ENCODE measurements around the gene TMEM269. TPM values are rescaled to one million over a fixed set of nuclear protein-coding genes. Genes with fewer than 3 reads are reported as not detected.

Gene TMEM269
- polyA plus RNA-seq, 1 donor = 0.10 TPM

- Histone ChIP-seq H3K27ac (ENCODE audit: low read length) (no peak overlapping the region), H3K9me3 (ENCODE audit: control insufficient read depth, low read depth, low read length) (no peaks in the 10 kb centered on the region), H3K27me3 (ENCODE audit: control insufficient read depth, insufficient read depth, low read length) (no peaks in the 10 kb centered on the region), H3K4me3 (ENCODE audit: low read length) (no peak overlapping the region), H3K36me3 (ENCODE audit: control insufficient read depth, insufficient read depth, low read length) (peaks cover 38% of the 10 kb centered on the region), H3K4me1 (ENCODE audit: control insufficient read depth, insufficient read depth, low read length) (no peaks in the 10 kb centered on the region)
- DNase-seq = no peak
- 80% methylated on average over 1 of the region's 9 CpGs for WGBS (ENCODE audit: insufficient coverage, low lambda C conversion rate)
Observed at GRCh38 chr1:42759114-42759513, 25.7 kb upstream of the TMEM269 start.

- Histone ChIP-seq H3K4me3 (ENCODE audit: low read length) (no peak overlapping the region), H3K36me3 (ENCODE audit: control insufficient read depth, insufficient read depth, low read length) (peaks cover 17% of the 10 kb centered on the region), H3K27ac (ENCODE audit: low read length) (no peak overlapping the region), H3K4me1 (ENCODE audit: control insufficient read depth, insufficient read depth, low read length) (no peaks in the 10 kb centered on the region), H3K27me3 (ENCODE audit: control insufficient read depth, insufficient read depth, low read length) (no peaks in the 10 kb centered on the region), H3K9me3 (ENCODE audit: control insufficient read depth, low read depth, low read length) (no peaks in the 10 kb centered on the region)
- 100% methylated on average over 1 of the region's 4 CpGs for WGBS (ENCODE audit: insufficient coverage, low lambda C conversion rate)
- no peak for DNase-seq
Observed at GRCh38 chr1:42761567-42761966, 23.2 kb upstream of the TMEM269 start.

GRCh38 chr1:42762269-42762668, 22.5 kb upstream of the TMEM269 start:
- peaks cover 16% of the 10 kb centered on the region for H3K36me3 ChIP-seq (ENCODE audit: control insufficient read depth, insufficient read depth, low read length)
- H3K4me3 ChIP-seq (ENCODE audit: low read length) = no peak overlapping the region
- H3K4me1 ChIP-seq (ENCODE audit: control insufficient read depth, insufficient read depth, low read length) = no peaks in the 10 kb centered on the region
- no CpG with 5 or more reads among the region's 5 CpGs for WGBS (ENCODE audit: insufficient coverage, low lambda C conversion rate)
- DNase-seq = no peak
- H3K27me3 ChIP-seq (ENCODE audit: control insufficient read depth, insufficient read depth, low read length) = no peaks in the 10 kb centered on the region
- no peak overlapping the region for H3K27ac ChIP-seq (ENCODE audit: low read length)
- H3K9me3 ChIP-seq (ENCODE audit: control insufficient read depth, low read depth, low read length) = no peaks in the 10 kb centered on the region

GRCh38 chr1:42765269-42765668, 19.5 kb upstream of the TMEM269 start:
- no peak for DNase-seq
- no peaks in the 10 kb centered on the region for H3K27me3 ChIP-seq (ENCODE audit: control insufficient read depth, insufficient read depth, low read length)
- no peak overlapping the region for H3K27ac ChIP-seq (ENCODE audit: low read length)
- no peaks in the 10 kb centered on the region for H3K36me3 ChIP-seq (ENCODE audit: control insufficient read depth, insufficient read depth, low read length)
- no peaks in the 10 kb centered on the region for H3K9me3 ChIP-seq (ENCODE audit: control insufficient read depth, low read depth, low read length)
- peak overlapping the region; percentile 86 for H3K4me3 ChIP-seq (ENCODE audit: low read length)
- WGBS (ENCODE audit: insufficient coverage, low lambda C conversion rate) = no CpG with 5 or more reads among the region's 7 CpGs
- H3K4me1 ChIP-seq (ENCODE audit: control insufficient read depth, insufficient read depth, low read length) = peaks cover 6% of the 10 kb centered on the region

- Histone ChIP-seq H3K27ac (ENCODE audit: low read length) (peak overlapping the region; percentile 54), H3K4me3 (ENCODE audit: low read length) (peak overlapping the region; percentile 86), H3K27me3 (ENCODE audit: control insufficient read depth, insufficient read depth, low read length) (no peaks in the 10 kb centered on the region), H3K9me3 (ENCODE audit: control insufficient read depth, low read depth, low read length) (no peaks in the 10 kb centered on the region), H3K4me1 (ENCODE audit: control insufficient read depth, insufficient read depth, low read length) (peaks cover 6% of the 10 kb centered on the region), H3K36me3 (ENCODE audit: control insufficient read depth, insufficient read depth, low read length) (no peaks in the 10 kb centered on the region)
- peak; percentile 42 to 55 for DNase-seq
- WGBS (ENCODE audit: insufficient coverage, low lambda C conversion rate) = no CpG with 5 or more reads among the region's 44 CpGs
Observed at GRCh38 chr1:42765832-42766740, 18.7 kb upstream of the TMEM269 start.

GRCh38 chr1:42766741-42767509, 17.9 kb upstream of the TMEM269 start, which contains the start of the genes C1orf50 and P3H1:
Gene C1orf50, plus strand, starts transcription at chr1:42767249. Its CDS starts 63 bp downstream, at chr1:42767312.
Gene P3H1, minus strand, starts transcription at chr1:42767028. Its CDS starts 57 bp downstream, at chr1:42766971.
- peak within 1 kb of the TSS; percentile 86 for H3K4me3 ChIP-seq (ENCODE audit: low read length)
- H3K4me1 ChIP-seq (ENCODE audit: control insufficient read depth, insufficient read depth, low read length) = peaks cover 6% of the 10 kb centered on the region
- no peaks in the 10 kb centered on the region for H3K9me3 ChIP-seq (ENCODE audit: control insufficient read depth, low read depth, low read length)
- H3K27ac ChIP-seq (ENCODE audit: low read length) = peak within 1 kb of the TSS; percentile 92
- H3K36me3 ChIP-seq (ENCODE audit: control insufficient read depth, insufficient read depth, low read length) = no peaks in the 10 kb centered on the region
- WGBS (ENCODE audit: insufficient coverage, low lambda C conversion rate) = no CpG with 5 or more reads among the region's 82 CpGs
- DNase-seq = peak; percentile 99 to 100
- no peaks in the 10 kb centered on the region for H3K27me3 ChIP-seq (ENCODE audit: control insufficient read depth, insufficient read depth, low read length)

GRCh38 chr1:42767510-42768000, 17.2 kb upstream of the TMEM269 start:
- peak overlapping the region; percentile 86 for H3K4me3 ChIP-seq (ENCODE audit: low read length)
- peak overlapping the region; percentile 92 for H3K27ac ChIP-seq (ENCODE audit: low read length)
- H3K4me1 ChIP-seq (ENCODE audit: control insufficient read depth, insufficient read depth, low read length) = peaks cover 6% of the 10 kb centered on the region
- no CpG with 5 or more reads among the region's 23 CpGs for WGBS (ENCODE audit: insufficient coverage, low lambda C conversion rate)
- H3K36me3 ChIP-seq (ENCODE audit: control insufficient read depth, insufficient read depth, low read length) = no peaks in the 10 kb centered on the region
- peak; percentile 37 to 82 for DNase-seq
- H3K27me3 ChIP-seq (ENCODE audit: control insufficient read depth, insufficient read depth, low read length) = no peaks in the 10 kb centered on the region
- no peaks in the 10 kb centered on the region for H3K9me3 ChIP-seq (ENCODE audit: control insufficient read depth, low read depth, low read length)

- Histone ChIP-seq H3K9me3 (ENCODE audit: control insufficient read depth, low read depth, low read length) (no peaks in the 10 kb centered on the region), H3K27ac (ENCODE audit: low read length) (peak overlapping the region; percentile 92), H3K27me3 (ENCODE audit: control insufficient read depth, insufficient read depth, low read length) (no peaks in the 10 kb centered on the region), H3K36me3 (ENCODE audit: control insufficient read depth, insufficient read depth, low read length) (peaks cover under 1% of the 10 kb centered on the region), H3K4me1 (ENCODE audit: control insufficient read depth, insufficient read depth, low read length) (peaks cover 6% of the 10 kb centered on the region), H3K4me3 (ENCODE audit: low read length) (peak overlapping the region; percentile 86)
- 100% methylated on average over 1 of the region's 2 CpGs for WGBS (ENCODE audit: insufficient coverage, low lambda C conversion rate)
- no peak for DNase-seq
Observed at GRCh38 chr1:42768172-42768571, 16.6 kb upstream of the TMEM269 start.

- Histone ChIP-seq H3K27me3 (ENCODE audit: control insufficient read depth, insufficient read depth, low read length) (no peaks in the 10 kb centered on the region), H3K36me3 (ENCODE audit: control insufficient read depth, insufficient read depth, low read length) (peaks cover 11% of the 10 kb centered on the region), H3K9me3 (ENCODE audit: control insufficient read depth, low read depth, low read length) (no peaks in the 10 kb centered on the region), H3K4me1 (ENCODE audit: control insufficient read depth, insufficient read depth, low read length) (peaks cover 6% of the 10 kb centered on the region), H3K27ac (ENCODE audit: low read length) (no peak overlapping the region), H3K4me3 (ENCODE audit: low read length) (no peak overlapping the region)
- peak; percentile 56 to 75 for DNase-seq
- WGBS (ENCODE audit: insufficient coverage, low lambda C conversion rate) = 100% methylated on average over 1 of the region's 3 CpGs
Observed at GRCh38 chr1:42769811-42770210, 15.0 kb upstream of the TMEM269 start.

GRCh38 chr1:42773420-42773819, 11.4 kb upstream of the TMEM269 start:
- H3K27ac ChIP-seq (ENCODE audit: low read length) = no peak overlapping the region
- no peak for DNase-seq
- WGBS (ENCODE audit: insufficient coverage, low lambda C conversion rate) = 60% methylated on average over 2 of the region's 2 CpGs
- no peaks in the 10 kb centered on the region for H3K27me3 ChIP-seq (ENCODE audit: control insufficient read depth, insufficient read depth, low read length)
- no peaks in the 10 kb centered on the region for H3K9me3 ChIP-seq (ENCODE audit: control insufficient read depth, low read depth, low read length)
- no peak overlapping the region for H3K4me3 ChIP-seq (ENCODE audit: low read length)
- peaks cover 3% of the 10 kb centered on the region for H3K4me1 ChIP-seq (ENCODE audit: control insufficient read depth, insufficient read depth, low read length)
- peaks cover 45% of the 10 kb centered on the region for H3K36me3 ChIP-seq (ENCODE audit: control insufficient read depth, insufficient read depth, low read length)

Measured in large intestine (tissue), 3 donors.